H9 (cell line): ENCODE data around the gene ZNF561. TPM values are rescaled to one million over a fixed set of nuclear protein-coding genes. Genes with fewer than 3 reads are reported as not detected.

Source experiments
- DNase-seq: peaks from one replicate; pipeline ENCODE4 v3.0.0-alpha.2; 2017
- H2AFZ ChIP-seq: one replicate; pipeline ENCODE4 v1.6.1; 2013; ENCODE audit warnings: mild to moderate bottlenecking, low read length, control low read depth, moderate library complexity
- H2AK5ac ChIP-seq: 2 replicates; pipeline ENCODE4 v1.6.1; 2013; ENCODE audit warnings: low read length, control low read depth, mixed read lengths; ENCODE audit not compliant: insufficient read length
- H2BK120ac ChIP-seq: one replicate; pipeline ENCODE4 v1.6.1; 2013; ENCODE audit warnings: low read depth, mild to moderate bottlenecking, low read length, control low read depth, inconsistent platforms; ENCODE audit not compliant: poor library complexity, severe bottlenecking
- H2BK12ac ChIP-seq: 2 replicates; pipeline ENCODE4 v1.6.1; 2013; ENCODE audit warnings: low read length, control low read depth, mixed read lengths, low read depth; ENCODE audit not compliant: insufficient read length
- H2BK15ac ChIP-seq: 2 replicates; pipeline ENCODE4 v1.6.1; 2013; ENCODE audit warnings: low read depth, low read length, control low read depth
- H2BK20ac ChIP-seq: one replicate; pipeline ENCODE4 v1.6.1; 2013; ENCODE audit warnings: low read depth, mild to moderate bottlenecking, low read length, control low read depth, inconsistent platforms; ENCODE audit not compliant: poor library complexity, severe bottlenecking
- H2BK5ac ChIP-seq: 2 replicates; pipeline ENCODE4 v1.6.1; 2013; ENCODE audit warnings: low read length, control low read depth, mixed read lengths; ENCODE audit not compliant: insufficient read length
- H3K14ac ChIP-seq: 2 replicates; pipeline ENCODE4 v1.6.1; 2013; ENCODE audit warnings: low read length, control low read depth; ENCODE audit not compliant: insufficient read depth
- H3K18ac ChIP-seq: 2 replicates; pipeline ENCODE4 v1.6.1; 2013; ENCODE audit warnings: low read depth, mild to moderate bottlenecking, mixed read lengths, low read length, control low read depth; ENCODE audit not compliant: insufficient read length
- H3K23ac ChIP-seq: 2 replicates; pipeline ENCODE4 v1.6.1; 2013; ENCODE audit warnings: low read length, control low read depth, mixed read lengths, low read depth; ENCODE audit not compliant: insufficient read length
- H3K23me2 ChIP-seq: 2 replicates; pipeline ENCODE4 v1.6.1; 2013; ENCODE audit warnings: low read depth, mild to moderate bottlenecking, mixed read lengths, low read length, control low read depth; ENCODE audit not compliant: insufficient read length, poor library complexity, severe bottlenecking
- H3K27ac ChIP-seq: 2 replicates; pipeline ENCODE4 v1.5.1; 2013; ENCODE audit warnings: low read length, control low read depth, mixed read lengths, low read depth; ENCODE audit not compliant: insufficient read length
- H3K27me3 ChIP-seq: 2 replicates; pipeline ENCODE4 v1.6.1; 2013; ENCODE audit warnings: low read length, control low read depth, inconsistent platforms; ENCODE audit not compliant: insufficient read depth
- H3K4ac ChIP-seq: 2 replicates; pipeline ENCODE4 v1.6.1; 2013; ENCODE audit warnings: low read depth, mild to moderate bottlenecking, control low read depth, inconsistent platforms, low read length, moderate library complexity
- H3K4me1 ChIP-seq: 2 replicates; pipeline ENCODE4 v1.6.1; 2013; ENCODE audit warnings: low read length, control low read depth, inconsistent platforms; ENCODE audit not compliant: insufficient read depth
- H3K4me2 ChIP-seq: 2 replicates; pipeline ENCODE4 v1.6.1; 2013; ENCODE audit warnings: low read length, control low read depth, mixed read lengths; ENCODE audit not compliant: insufficient read length, insufficient read depth
- H3K56ac ChIP-seq: 2 replicates; pipeline ENCODE4 v1.6.1; 2013; ENCODE audit warnings: low read depth, mild to moderate bottlenecking, mixed read lengths, low read length, control low read depth; ENCODE audit not compliant: insufficient read length
- H3K79me1 ChIP-seq: 2 replicates; pipeline ENCODE4 v1.6.1; 2013; ENCODE audit warnings: low read depth, mild to moderate bottlenecking, moderate library complexity, low read length, control low read depth, inconsistent platforms; ENCODE audit not compliant: insufficient read depth, poor library complexity, severe bottlenecking
- H3K79me2 ChIP-seq: 2 replicates; pipeline ENCODE4 v1.6.1; 2013; ENCODE audit warnings: low read length, control low read depth, inconsistent platforms; ENCODE audit not compliant: insufficient read depth
- H3K9ac ChIP-seq: 2 replicates; pipeline ENCODE4 v1.6.1; 2013; ENCODE audit warnings: low read length, control low read depth, mixed read lengths; ENCODE audit not compliant: insufficient read length; ENCODE audit errors: extremely low read depth
- H3K9me3 ChIP-seq: one replicate; pipeline ENCODE4 v1.6.1; 2013; ENCODE audit warnings: low read depth, low read length, inconsistent platforms; ENCODE audit not compliant: control insufficient read depth
- H3T11ph ChIP-seq: one replicate; pipeline ENCODE4 v1.6.1; 2013; ENCODE audit warnings: mild to moderate bottlenecking, low read length, control low read depth, inconsistent platforms
- H4K20me1 ChIP-seq: one replicate; pipeline ENCODE4 v1.6.1; 2013; ENCODE audit not compliant: control insufficient read depth, insufficient read length, insufficient read depth
- H4K5ac ChIP-seq: 2 replicates; pipeline ENCODE4 v1.6.1; 2013; ENCODE audit warnings: low read depth, mild to moderate bottlenecking, mixed read lengths, low read length, control low read depth; ENCODE audit not compliant: insufficient read length
- H4K8ac ChIP-seq: replicated peaks from 2 replicates; pipeline ENCODE4 v1.6.1; 2013; ENCODE audit warnings: low read length, control low read depth, mixed read lengths, low read depth; ENCODE audit not compliant: insufficient read length
- H4K91ac ChIP-seq: 2 replicates; pipeline ENCODE4 v1.6.1; 2013; ENCODE audit warnings: low read depth, mild to moderate bottlenecking, moderate library complexity, mixed read lengths, low read length, control low read depth; ENCODE audit not compliant: insufficient read length
- H3K27ac Mint-ChIP-seq, 3 experiments: 2 replicates in 2 of 3; 3 replicates in 1 of 3; pipeline ENCODE4 v1.8.0; 2020 to 2021; ENCODE audit warnings: mixed read lengths in 3 of 3, mild to moderate bottlenecking in 1 of 3, moderate library complexity in 1 of 3
- H3K27me3 Mint-ChIP-seq: 2 replicates; pipeline ENCODE4 v1.8.0; 2021; ENCODE audit warnings: low read depth, mild to moderate bottlenecking, moderate library complexity, mixed read lengths
- H3K36me3 Mint-ChIP-seq, 3 experiments: 2 replicates in 2 of 3; 3 replicates in 1 of 3; pipeline ENCODE4 v1.8.0; 2020 to 2021; ENCODE audit warnings: low read depth in 3 of 3, mixed read lengths in 3 of 3; ENCODE audit not compliant: insufficient read depth in 1 of 3
- H3K4me1 Mint-ChIP-seq, 2 experiments: 2 replicates each; pipeline ENCODE4 v1.8.0; 2020; ENCODE audit warnings: mixed read lengths in 2 of 2
- H3K4me3 Mint-ChIP-seq, 2 experiments: 2 replicates in 1 of 2; 3 replicates in 1 of 2; pipeline ENCODE4 v1.8.0; 2020 to 2021; ENCODE audit warnings: mild to moderate bottlenecking in 2 of 2, mixed read lengths in 2 of 2, moderate library complexity in 1 of 2
- H3K9me3 Mint-ChIP-seq, 2 experiments: 2 replicates in 1 of 2; 3 replicates in 1 of 2; pipeline ENCODE4 v1.8.0; 2020; ENCODE audit warnings: mild to moderate bottlenecking in 2 of 2, mixed read lengths in 2 of 2, moderate library complexity in 1 of 2
- CTCF ChIP-seq: fragments of 200-600 bp; sonication (generic); conservative IDR thresholded peaks from 3 replicates; pipeline ENCODE4 v1.8.0; 2021; ENCODE audit warnings: antibody characterized with exemption, mild to moderate bottlenecking
- WGBS: extraction: QIAGEN DNeasy Blood & Tissue Kit; methylation state at CpG from one replicate; pipeline ENCODE4 v1.1.7; 2013; ENCODE audit warnings: missing lambda C conversion rate, low lambda C conversion rate, mixed read lengths; ENCODE audit not compliant: insufficient read length; ENCODE audit errors: extremely low coverage; 5-methylcytosine and 5-hydroxymethylcytosine counted together
- total RNA-seq: library from RNA; stranded (reverse); gene quantifications from 2 replicates; pipeline ENCODE4 v1.2.1, GENCODE V29; 2021

Gene ZNF561
- total RNA-seq, 1 experiment from 2014 or later: 50.8 TPM

GRCh38 chr19:9610484-9611113 lies 10.4 kb downstream of the ZNF561 start:
- no peak overlapping the region for H4K8ac ChIP-seq
- H4K20me1 ChIP-seq: no peaks in the 10 kb centered on the region
- no peaks in the 10 kb centered on the region for H3K4me1 ChIP-seq
- H3K18ac ChIP-seq: no peak overlapping the region
- H3K23ac ChIP-seq: no peak overlapping the region
- WGBS: no CpG with 5 or more reads among the region's 2 CpGs
- H2BK5ac ChIP-seq: no peak overlapping the region
- H3K27ac ChIP-seq: no peak overlapping the region
- H2BK15ac ChIP-seq: no peak overlapping the region
- no peaks in the 10 kb centered on the region for H3K79me2 ChIP-seq
- Mint-ChIP-seq H3K4me1 (no peaks in the 10 kb centered on the region), H3K36me3 (peaks cover 71 to 84% (median 73%) of the 10 kb centered on the region in 3 experiments), H3K27ac (no peak overlapping the region), H3K4me3 (no peak overlapping the region), H3K27me3 (no peaks in the 10 kb centered on the region; the same call in 1 of the 2 replicates), H3K9me3 (peaks cover 32 to 53% of the 10 kb centered on the region in 2 experiments)
- H3K79me1 ChIP-seq: no peaks in the 10 kb centered on the region
- H3K9me3 ChIP-seq: peaks cover 33% of the 10 kb centered on the region
- H3K14ac ChIP-seq: no peak overlapping the region
- H2BK120ac ChIP-seq: no peak overlapping the region
- H2BK20ac ChIP-seq: no peak overlapping the region
- H4K91ac ChIP-seq: no peak overlapping the region
- no peak overlapping the region for H3K4ac ChIP-seq
- no peak overlapping the region for H3K4me2 ChIP-seq
- no peak overlapping the region for H3K56ac ChIP-seq
- H3T11ph ChIP-seq: no peak overlapping the region
- no peak overlapping the region for H2AK5ac ChIP-seq
- H3K23me2 ChIP-seq: no peaks in the 10 kb centered on the region
- TF ChIP-seq CTCF: no peak
- DNase-seq: no peak
- no peak overlapping the region for H2BK12ac ChIP-seq
- no peak overlapping the region for H2AFZ ChIP-seq
- no peak overlapping the region for H4K5ac ChIP-seq
- no peaks in the 10 kb centered on the region for H3K27me3 ChIP-seq
- H3K9ac ChIP-seq: no peak overlapping the region
